Activated T-cell treated with anti-CD3 and anti-CD28 coated beads for 1 hour (primary cell): Measurements from ENCODE around the gene MAGI2.

Source experiments
- DNase-seq: peaks from one replicate; pipeline ENCODE4 v3.0.0-alpha.2; 2020; ENCODE audit warnings: low read depth

The MAGI2 gene

DNA sequence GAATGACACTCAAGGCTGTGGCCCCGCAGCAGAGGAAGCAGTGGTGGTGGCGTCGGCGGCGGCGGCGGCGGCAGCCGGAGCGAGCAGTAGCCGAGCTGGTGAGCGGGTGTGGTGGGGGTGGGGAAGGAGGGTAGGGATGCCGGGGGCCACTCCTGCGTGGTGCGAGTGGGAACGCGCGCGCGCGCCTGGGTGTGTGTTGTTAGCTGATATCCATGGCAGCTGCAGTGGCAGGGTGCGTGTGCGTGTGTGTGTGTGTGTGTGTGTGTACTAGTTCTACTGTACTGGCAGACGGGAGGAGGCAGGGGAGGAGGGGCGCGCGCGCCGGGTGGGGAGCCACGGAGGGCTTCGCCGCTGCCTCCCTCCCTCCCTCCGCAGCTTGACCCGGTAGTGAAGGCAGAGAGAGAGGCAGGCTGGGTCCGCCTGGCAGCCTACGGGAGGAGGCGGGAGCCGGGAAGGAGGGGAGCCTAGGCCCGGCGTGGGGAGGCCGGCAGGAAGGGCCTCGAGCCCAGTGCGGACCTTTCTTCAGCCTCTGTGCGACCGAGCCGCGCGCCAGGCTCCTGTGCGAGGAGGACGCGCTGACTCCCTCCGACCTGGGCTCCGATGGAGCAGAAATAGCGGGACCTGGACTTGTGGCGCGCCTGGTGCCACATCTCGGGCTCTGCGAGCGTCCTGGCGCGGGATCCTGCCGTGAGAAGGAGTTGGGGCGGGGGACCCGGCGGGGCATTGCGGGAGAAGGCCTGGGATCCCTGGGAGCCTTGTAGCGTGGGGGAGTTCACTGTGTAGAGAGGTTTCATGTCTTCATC lies at the start of gene MAGI2:
Gene MAGI2 (minus strand): TSS at position 110 of the 803 bp plus-strand sequence. CDS start 347 bp downstream, outside the sequence.
- no peak for DNase-seq

DNA sequence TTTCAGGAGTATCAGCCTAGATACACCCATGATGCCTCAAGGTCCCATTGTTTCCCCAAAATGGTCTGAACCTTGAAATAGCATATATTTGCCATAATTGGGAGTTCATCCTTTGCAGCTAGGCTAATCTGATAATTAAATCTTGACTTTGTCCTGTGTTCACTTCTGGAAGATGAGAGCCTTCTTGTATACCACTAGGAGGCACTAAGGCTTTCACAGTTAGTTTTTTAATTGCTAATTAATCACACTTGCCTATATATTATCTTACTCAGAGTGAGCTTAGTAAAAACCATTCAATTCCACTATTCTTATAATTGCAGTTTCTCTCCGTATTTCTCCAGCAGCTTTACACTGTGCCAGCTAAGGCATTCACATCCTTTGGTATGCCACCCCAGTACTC lies 48.7 kb upstream of the MAGI2 start:
- no peak for DNase-seq

DNA sequence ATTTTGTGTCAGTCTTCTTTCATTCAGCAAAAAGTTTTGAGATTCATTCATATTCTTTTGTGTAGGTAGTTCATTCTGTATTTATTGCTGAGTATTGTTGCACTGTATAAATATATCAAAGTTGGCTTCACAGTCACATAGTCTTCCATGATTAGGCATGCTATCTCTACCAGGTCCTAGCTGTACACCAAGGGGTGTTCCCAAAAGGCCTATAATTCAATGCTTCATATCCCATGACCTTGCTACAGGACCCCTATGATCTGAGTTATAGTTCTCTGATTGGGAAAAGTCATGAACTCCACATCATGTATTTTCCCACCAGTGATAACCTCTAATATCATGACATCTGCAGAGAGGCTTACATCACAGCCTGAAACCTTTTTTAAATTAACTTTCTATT lies 47.3 kb upstream of the MAGI2 start:
- DNase-seq = no peak

DNA sequence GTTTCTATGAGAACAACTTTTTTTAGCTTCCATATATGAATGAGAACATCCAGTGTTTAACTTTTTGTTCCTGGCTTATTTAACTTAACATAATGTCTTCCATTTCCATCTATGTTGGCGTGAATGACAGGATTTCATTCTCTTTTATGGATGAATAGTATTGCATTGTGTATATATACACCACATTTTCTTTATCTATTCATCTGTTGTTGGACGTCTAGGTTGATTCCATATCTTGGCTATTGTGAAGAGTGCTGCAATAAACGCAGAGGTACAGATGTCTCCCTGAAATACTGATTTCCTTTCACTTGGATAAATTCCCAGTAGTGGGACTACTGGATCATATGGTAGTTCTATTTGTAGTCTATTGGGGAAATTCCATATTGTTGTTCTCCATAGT lies 44.3 kb upstream of the MAGI2 start:
- no peak for DNase-seq

DNA sequence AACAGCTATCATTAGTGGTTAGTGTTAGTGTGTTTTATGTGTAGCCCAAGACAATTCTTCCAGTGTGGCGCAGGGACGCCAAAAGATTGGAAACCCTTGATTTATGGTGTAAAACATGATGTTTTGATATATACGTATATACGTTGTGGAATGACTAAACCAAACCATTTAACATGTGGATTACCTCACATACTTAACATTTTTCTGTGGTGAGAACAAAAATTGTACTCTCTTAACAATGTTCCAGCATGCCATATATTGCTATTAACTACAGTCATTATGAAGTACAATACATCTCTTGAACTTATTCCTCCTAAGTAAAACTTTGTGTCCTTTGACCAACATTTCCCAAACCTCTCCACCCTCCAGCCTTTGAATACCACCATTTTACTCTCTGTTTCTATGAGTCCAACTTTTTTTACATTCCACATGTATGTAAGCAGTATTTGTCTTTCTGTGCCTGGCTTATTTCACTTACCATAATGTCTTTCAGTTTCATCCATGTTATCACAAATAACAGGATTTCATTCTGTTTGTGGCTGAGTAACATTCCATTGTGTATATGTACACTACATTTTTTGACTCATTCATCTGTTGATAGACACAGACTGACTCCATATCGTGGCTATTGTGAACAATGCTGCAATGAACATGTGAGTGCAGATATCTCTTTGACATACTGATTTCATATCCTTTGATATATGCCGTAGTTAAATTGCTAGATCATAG lies 42.2 kb upstream of the MAGI2 start:
- DNase-seq = no peak

DNA sequence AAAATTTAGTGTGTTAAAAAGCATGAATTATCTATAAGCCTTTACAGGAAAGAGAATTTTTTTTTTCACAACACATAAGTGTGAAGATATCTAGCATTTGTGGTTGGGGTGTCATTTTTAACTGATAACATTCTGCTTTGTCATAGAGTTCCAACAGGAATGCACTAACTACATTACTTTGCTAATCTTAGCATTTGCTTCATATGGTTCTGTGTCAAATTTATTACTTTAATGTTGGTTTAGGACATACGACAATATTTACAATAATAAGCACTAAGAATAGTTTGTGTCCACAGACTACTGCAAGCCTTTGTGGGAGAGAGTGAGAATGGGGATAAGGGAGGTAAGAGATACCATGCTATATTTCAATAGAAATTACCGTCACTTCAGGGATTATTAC lies 40.6 kb upstream of the MAGI2 start:
- no peak for DNase-seq

DNA sequence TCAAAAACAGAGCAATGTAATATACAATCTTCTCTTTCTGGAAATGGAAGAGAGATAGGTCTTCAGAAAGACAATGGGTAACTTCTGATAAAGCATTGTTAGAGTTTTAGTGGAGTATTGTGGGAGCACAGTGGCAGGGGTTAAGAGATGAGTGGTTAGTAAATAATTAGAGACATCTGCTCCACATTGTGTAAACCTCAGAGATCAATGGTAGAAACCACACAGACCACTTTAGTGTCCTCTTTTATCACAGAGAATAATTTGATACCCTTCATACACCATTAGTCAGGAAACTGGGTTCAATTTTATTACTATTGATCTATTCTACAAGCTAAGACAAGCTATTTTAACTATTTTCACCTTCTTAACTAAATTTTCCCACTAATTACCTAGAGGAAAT lies 35.9 kb upstream of the MAGI2 start:
- no peak for DNase-seq

DNA sequence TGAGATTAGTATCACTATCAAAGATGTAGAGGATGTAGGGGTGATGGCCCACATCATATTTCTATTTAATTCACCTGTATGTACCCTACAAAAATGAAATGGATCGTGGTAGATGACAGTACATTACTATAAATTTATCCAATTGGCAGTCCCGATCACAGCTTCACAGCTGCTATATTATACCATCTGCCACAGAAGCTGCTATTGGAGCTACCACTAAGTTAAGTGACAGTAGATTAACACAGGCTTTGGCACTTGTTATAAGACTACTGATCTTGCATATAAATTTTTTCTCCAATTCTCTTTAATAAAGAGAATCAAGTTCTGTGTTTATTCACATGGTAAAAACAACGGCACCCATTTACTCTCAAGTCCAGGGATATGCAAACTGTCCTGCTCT lies 24.9 kb upstream of the MAGI2 start:
- no peak for DNase-seq

DNA sequence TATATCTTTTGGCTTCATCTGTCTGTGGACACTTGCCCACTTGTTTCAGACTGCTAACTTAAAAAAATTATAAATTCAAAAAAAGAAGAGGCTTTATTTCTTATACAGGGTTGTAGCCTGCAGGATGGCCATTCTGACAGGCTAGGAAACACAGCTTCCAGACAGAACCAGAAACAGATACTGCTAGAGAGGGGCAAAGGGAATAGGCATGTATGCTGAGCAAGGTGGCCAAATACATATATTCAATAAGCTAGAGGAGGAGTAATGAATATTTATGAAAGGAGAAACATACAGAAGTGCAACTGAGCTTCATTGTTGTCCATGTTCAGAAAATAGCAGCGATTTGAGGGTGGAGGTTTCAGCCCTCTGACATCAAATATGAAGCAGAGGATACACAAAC lies 22.0 kb upstream of the MAGI2 start:
- DNase-seq = no peak

DNA sequence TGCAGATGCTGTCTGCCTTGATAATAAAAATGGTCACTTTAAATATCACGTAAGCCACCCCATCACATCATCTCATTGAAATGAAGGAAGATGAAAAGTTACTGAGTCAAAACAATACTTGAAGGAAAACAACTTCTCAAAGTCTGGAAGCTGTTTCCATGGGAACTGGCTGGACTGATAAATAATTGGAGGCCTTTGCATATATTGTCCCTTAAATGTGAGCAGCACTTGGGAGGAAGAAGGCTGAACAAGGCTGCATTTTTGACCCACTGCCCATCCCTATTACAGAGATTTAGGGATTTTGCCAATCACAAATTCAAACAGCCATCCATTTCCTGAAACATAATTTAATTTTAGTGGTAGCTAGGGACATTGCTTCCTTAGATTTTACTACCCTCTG lies 18.2 kb upstream of the MAGI2 start:
- DNase-seq = no peak

DNA sequence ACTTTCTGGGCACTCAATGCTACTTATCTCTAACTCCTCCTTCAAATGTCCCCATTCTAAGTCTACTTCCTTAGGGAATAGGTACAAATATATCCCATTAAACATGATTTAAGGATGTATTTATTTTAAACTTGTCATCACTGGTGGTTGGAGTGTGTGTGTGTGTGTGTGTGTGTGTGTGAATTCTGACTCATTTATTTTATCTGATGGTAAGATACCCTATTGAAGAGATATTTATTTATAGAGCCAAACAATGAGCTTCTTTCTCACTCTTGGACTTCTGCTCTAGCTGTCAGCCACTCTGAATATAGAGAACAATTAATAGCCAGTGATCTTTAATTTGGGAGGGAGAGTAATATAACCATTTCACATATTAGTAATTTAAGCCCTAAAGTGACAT lies 17.8 kb upstream of the MAGI2 start:
- no peak for DNase-seq

DNA sequence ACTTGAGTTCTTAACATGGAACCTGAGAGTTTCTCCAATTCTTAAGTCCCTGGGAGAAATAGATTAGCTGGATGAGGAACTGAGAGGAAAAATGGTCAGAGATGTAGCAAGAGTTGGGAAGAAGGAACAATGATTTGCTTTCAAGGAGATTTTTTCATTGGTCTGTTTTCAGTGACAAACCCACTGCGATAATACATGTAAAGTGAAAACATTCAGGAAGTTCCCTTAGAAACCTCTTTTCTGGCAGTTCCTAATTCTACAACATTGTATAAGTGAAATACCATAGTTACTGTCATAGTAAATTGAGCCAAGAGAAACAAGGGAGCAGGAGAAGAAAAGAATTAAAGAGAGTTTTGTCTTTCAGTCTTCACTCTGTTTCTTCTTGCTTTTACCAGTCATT lies 12.1 kb upstream of the MAGI2 start:
- DNase-seq = no peak

DNA sequence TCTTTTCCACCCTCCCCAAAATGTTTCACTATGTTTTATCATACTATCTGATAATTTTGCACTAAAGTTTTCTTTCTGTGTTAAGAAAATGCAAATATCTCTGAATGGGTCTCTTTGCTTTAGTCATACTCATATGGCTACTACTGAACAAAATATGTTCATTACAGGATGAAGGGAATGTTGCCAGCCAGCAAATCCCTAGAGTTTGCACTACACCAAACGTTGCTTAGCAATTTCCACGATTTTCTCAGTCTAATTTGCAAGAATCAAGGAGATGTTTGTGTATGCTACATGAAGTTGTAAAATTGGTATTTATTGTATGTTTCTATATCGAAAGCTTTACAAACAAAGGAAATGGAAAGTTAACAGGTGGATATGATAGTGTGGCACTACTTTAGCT lies 10.6 kb upstream of the MAGI2 start:
- no peak for DNase-seq

DNA sequence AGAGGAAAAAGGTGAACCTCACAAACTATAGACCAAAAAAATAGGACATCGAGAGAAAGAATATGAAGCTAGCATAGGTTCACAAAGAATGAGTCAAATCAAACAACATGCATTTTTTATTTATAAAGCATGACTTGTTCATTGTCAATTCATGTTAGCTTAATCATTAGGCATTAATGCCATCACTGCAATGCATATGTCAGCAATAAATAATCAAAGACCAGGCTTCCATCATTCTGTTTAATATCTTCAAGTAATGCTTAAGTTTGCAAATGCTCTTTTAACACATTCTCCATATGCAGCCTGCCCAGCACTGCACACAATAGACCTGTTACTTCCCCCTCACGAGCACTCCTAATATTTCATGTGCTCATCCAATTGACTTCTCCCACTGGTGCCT lies 8.9 kb upstream of the MAGI2 start:
- DNase-seq = no peak

DNA sequence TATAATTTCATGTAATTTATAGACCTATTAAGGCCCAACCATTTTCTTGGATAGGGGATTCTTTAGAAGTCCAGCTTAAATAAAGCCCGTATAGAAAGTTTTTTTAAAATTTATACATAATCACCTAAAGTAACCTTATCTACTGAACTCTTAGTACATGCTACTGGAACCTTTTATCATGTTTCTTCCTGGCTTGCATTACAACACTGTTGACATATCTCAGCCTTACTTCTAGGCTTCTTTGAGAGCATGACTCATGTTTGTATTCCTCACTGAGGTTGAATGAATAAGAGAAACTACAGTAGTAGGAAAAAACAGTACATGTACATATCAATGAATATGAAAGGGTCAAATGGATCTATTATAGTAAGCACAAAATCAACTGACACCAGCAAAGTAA lies 8.2 kb upstream of the MAGI2 start:
- DNase-seq = no peak

DNA sequence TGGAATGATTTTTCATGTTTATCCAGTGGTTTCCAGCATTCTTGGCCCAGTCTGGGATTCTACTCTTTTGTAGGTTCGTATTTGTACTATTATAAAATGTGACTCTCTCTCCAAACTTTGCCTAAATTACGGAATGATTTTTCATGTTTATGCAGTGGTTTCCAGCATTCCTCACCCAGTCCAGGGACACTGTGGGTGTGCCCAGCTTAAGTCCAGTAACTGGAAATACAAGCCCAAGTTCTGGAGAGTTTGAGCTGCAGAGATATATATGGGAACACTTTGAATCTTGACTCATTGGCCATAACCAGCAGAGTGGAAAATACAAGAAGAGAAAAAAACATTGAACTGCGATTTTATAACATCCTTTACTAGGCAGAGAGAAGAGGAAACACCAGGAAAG lies 5.9 kb upstream of the MAGI2 start:
- DNase-seq = no peak

DNA sequence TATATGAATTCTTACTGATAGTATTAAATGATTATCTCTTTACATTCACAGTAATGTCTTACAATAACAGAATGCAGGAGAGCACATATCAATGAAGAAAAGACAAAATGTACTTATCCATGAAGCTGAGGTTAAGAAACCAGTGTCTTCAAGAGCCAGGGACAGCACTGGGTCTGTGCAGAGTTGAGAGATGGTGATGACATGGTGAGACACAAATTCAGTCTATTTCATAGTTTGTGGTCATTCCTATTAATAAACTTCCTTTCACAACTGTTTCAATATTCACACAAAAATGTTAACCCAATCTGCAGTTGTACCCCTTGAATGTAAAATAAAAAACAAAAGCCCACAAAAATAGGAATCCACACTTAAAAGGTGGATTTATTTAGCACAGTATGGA lies 5.3 kb upstream of the MAGI2 start:
- no peak for DNase-seq

DNA sequence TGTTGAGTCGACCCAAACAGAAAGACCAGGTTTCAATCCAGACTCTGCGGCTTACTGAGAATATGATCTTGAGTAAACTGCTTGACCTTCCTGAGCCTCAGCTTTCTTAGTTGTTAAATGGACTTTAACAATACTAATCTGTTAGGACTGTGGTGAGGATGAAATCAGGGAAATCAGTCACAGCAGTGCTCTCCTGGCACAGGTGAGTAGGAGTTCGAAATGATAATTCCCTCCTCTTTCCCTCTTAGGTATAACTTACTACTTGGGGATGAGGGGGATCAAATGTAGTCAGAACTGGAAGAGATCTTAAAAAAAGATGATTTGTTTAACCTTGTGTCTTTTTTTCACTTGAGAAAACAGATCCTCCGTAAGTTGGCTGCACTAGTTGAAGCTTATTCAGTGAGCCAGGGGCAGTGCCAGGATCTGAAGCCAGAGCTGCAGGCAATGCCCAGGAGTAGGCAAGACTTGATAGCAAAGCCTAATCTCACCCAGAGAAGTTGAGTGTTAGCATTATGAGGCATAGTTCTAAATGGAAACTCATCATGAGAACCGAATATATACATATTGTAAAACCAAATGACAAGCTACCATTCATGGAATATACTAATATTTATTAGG lies 1.8 kb upstream of the MAGI2 start:
- DNase-seq = no peak

DNA sequence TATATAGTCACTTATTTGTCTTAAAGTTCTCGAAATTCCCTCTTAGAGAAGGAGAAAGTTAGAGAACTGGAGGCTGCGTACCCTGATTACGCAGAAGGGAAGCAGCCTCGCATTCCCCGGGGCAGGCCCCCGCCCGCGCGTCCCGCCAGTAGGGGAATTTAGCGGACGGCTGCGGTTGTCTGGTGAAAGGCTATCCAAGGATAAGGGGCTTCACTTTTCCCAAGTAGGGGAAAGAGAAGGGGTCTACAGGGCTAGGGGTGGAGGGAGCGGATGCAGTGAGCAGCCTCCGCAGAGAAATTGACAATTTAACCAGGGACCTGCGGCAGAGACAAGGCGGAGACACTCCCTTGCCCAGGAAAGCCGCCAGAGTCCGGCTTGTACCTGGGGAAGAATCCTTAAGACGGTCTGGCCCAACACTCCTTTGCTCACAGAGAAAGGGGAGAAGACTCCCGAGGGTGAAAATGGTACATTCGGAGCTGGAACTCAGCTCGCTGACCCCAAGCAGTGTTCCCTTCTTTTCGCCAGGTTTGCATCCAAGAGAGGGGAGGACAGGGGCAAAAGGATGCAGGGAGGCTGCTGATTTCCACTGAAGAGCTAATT lies 994 bp upstream of the MAGI2 start:
- no peak for DNase-seq

DNA sequence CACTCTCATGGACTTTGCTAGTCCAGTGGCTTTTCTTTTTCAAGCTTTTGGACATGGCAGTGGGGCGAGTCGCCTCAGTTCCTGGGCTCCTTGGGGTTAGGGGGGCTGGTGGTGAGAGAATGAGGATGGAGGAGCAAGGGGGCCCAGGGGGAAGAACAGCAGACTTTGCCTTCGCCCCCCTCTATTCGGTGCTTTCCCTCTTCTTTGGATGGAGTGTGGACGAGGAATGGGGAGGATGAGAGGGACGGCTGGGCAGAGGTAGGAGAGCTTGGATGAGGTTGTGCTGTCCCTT lies 255 bp downstream of the MAGI2 start:
- DNase-seq = no peak

DNA sequence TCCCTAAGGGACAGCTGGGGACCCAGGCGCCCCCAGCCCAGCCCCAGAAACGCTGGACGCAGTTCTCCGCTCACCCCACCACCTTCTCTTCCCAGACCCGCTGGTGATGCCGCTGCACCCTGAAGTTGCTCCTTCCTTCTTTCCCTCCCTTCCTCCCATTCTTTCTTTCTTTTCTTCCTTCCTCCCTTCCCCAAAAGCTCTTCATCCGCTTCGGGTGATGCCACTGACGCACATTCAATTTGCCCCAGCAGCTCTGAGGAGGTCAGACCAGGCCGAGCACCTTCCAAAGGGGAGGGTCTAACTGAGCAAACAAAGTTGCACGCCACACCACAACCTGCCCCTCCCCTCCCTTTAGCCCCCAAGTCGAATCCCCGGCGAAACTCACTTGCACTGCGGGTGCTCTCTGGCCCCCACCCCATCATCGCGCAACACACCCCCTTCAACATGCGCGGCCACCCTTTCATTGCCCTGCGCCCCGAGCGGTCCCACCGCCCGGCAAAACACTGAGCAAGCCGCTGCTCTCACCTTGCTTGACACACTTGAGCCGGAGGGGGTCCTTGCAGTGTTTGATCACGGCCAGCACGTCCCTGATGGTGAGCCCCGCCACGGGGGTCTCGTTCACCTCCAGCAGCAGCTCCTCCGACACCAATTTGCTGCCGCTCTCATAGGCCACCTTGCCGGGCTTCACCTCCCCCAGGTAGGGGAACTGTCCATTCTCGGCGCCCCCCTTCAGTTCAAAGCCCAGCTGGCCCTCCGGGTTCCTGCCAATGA lies 787 bp downstream of the MAGI2 start:
- no peak for DNase-seq

DNA sequence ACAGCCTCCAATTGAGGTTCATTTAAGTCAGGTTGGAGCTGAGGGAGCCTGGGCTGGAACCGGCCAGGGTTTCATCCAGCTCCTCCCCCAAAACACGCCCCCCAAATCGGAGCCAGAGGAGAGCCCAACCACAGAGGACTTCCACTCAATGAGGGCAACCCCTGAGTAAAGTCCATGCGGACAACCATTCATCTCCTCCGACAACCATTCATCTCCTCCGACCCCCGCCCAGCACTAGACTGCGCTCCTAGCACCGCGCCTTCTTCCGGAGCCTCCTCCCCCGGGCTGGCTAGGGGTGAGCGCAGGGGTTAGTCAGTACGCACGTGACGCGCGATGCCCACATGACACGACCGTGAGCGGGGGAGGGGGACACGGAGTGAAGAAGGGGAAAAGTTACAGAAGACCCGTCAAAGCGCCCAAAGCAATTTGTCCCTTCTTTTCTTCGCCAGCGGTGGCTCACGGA lies 1.4 kb downstream of the MAGI2 start:
- DNase-seq = no peak
